ENCODE measurements around the gene COL11A1. TPM values are rescaled to one million over a fixed set of nuclear protein-coding genes. Genes with fewer than 3 reads are reported as not detected.

COL11A1 gene
- polyA plus RNA-seq, 1 of the 3 experiments (the other 2 are of a cell fraction): 0.13 TPM

- POLR2A ChIA-PET: no interaction called here
Measured at GRCh38 chr1:103142461-103142860, 34.1 kb upstream of the COL11A1 start.

GRCh38 chr1:103129796-103130195, 21.5 kb upstream of the COL11A1 start:
- POLR2A ChIA-PET: no interaction called here
- 24% methylated on average over 1 of the region's 1 CpG for WGBS (ENCODE audit: low lambda C conversion rate)
- Histone ChIP-seq H2AFZ (ENCODE audit: low read depth) (no peak overlapping the region), H3K4me1 (ENCODE audit: control insufficient read depth in 1 of 2, insufficient read depth in 2 of 2, low read depth in 1 of 2, low read length in 1 of 2) (no peaks in the 10 kb centered on the region; a peak in 1 of 4 replicates), H3K9ac (no peak overlapping the region), H3K9me3 (no peaks in the 10 kb centered on the region), H4K20me1 (ENCODE audit: insufficient read depth) (no peaks in the 10 kb centered on the region), H3K4me2 (no peak overlapping the region; the same call in 1 of the 2 replicates), H3F3A (replicated peaks; ENCODE audit: insufficient read depth) (peaks cover 11% of the 10 kb centered on the region), H3K27me3 (ENCODE audit: insufficient read depth) (no peaks in the 10 kb centered on the region), H3K36me3 (replicated peaks in 1 of 2; ENCODE audit: control insufficient read depth in 1 of 2, insufficient read depth in 2 of 2, low read length in 1 of 2) (no peaks in the 10 kb centered on the region), H3K27ac (ENCODE audit: low read depth in 2 of 2, low read length in 1 of 2) (peak overlapping the region in 1 of 2 experiments; percentile 31; a peak in 1 of 4 replicates), H3K9me2 (no peaks in the 10 kb centered on the region), H3K4me3 (ENCODE audit: low read depth in 2 of 2, low read length in 1 of 2) (no peak overlapping the region), H3K79me2 (ENCODE audit: insufficient read depth) (no peaks in the 10 kb centered on the region)
- CTCF ChIA-PET: no interaction called here
- TF ChIP-seq TCF12 (IDR thresholded peaks at IDR 0.05) (no peak), PBX3 (IDR thresholded peaks at IDR 0.05) (no peak), SMC3 (IDR thresholded peaks at IDR 0.05; ENCODE audit: low read depth, low read length) (no peak), SIN3A (IDR thresholded peaks at IDR 0.05; ENCODE audit: borderline replicate concordance, low read depth, low read length) (no peak), FOXJ3 (CRISPR knock-in tag; IDR thresholded peaks at IDR 0.05) (no peak), EZH2phosphoT487 (IDR thresholded peaks at IDR 0.05; ENCODE audit: borderline replicate concordance, low read depth) (no peak), NRF1 (IDR thresholded peaks at IDR 0.05; ENCODE audit: low read depth, low read length) (no peak), USF1 (IDR thresholded peaks at IDR 0.05; ENCODE audit: borderline replicate concordance, low read depth) (no peak), GATA2 (CRISPR knock-in tag; IDR thresholded peaks at IDR 0.05) (no peak), MXI1 (IDR thresholded peaks at IDR 0.05; ENCODE audit: low read depth, low read length) (no peak), TAF1 (IDR thresholded peaks at IDR 0.05; ENCODE audit: borderline replicate concordance, low read depth, low read length) (no peak), RCOR1 (IDR thresholded peaks at IDR 0.05; ENCODE audit: low read length) (no peak)
- no peak for DNase-seq

More at GRCh38 chr1:103142461-103142860, 34.1 kb upstream of the COL11A1 start:
- Histone ChIP-seq H3K4me2 (no peak overlapping the region), H3K4me3 (ENCODE audit: low read depth in 2 of 2, low read length in 1 of 2) (no peak overlapping the region), H3K27ac (ENCODE audit: low read depth in 2 of 2, low read length in 1 of 2) (no peak overlapping the region), H3K4me1 (ENCODE audit: control insufficient read depth in 1 of 2, insufficient read depth in 2 of 2, low read depth in 1 of 2, low read length in 1 of 2) (no peaks in the 10 kb centered on the region), H2AFZ (ENCODE audit: low read depth) (no peak overlapping the region), H3K9me2 (no peaks in the 10 kb centered on the region), H3F3A (replicated peaks; ENCODE audit: insufficient read depth) (no peaks in the 10 kb centered on the region), H3K79me2 (ENCODE audit: insufficient read depth) (no peaks in the 10 kb centered on the region), H3K9ac (no peak overlapping the region), H3K9me3 (no peaks in the 10 kb centered on the region), H3K27me3 (ENCODE audit: insufficient read depth) (no peaks in the 10 kb centered on the region), H3K36me3 (replicated peaks in 1 of 2; ENCODE audit: control insufficient read depth in 1 of 2, insufficient read depth in 2 of 2, low read length in 1 of 2) (peaks cover 0 to 3% of the 10 kb centered on the region in 2 experiments), H4K20me1 (ENCODE audit: insufficient read depth) (no peaks in the 10 kb centered on the region)
- whole genome bisulfite sequencing (ENCODE audit: low lambda C conversion rate): 22% methylated on average over 2 of the region's 2 CpGs
- TF ChIP-seq USF1 (IDR thresholded peaks at IDR 0.05; ENCODE audit: borderline replicate concordance, low read depth): no peak
- TF ChIP-seq USF2 (IDR thresholded peaks at IDR 0.05; ENCODE audit: borderline replicate concordance, low read depth, low read length): no peak
- TF ChIP-seq MAX (IDR thresholded peaks at IDR 0.05; ENCODE audit: low read depth): no peak
- TF ChIP-seq PBX3 (IDR thresholded peaks at IDR 0.05): no peak
- TF ChIP-seq FOSL2 (IDR thresholded peaks at IDR 0.05; ENCODE audit: borderline replicate concordance, low read depth): no peak
- no peak for DNase-seq
- CTCF ChIA-PET: interaction anchor here (1.1 kb wide), 1 partner anchor 36 kb away, joined by 5 read pairs; no protein-coding TSS in a partner anchor
